Gastrocnemius medialis (tissue), 4 donors: ENCODE results near the gene ELF2. TPM values are rescaled to one million over a fixed set of nuclear protein-coding genes. Genes with fewer than 3 reads are reported as not detected.

Experiments used
- ATAC-seq, 2 donors: fragments of 150-250 bp; one replicate each; pipeline ENCODE4 v1.9.1; 2016
- DNase-seq, 2 donors: peaks; one replicate each; pipeline ENCODE4 v3.0.0-alpha.2; 2019
- H3K27ac ChIP-seq, 4 donors: fragments of 200-600 bp; sonication (generic); 1 replicate in 1 of 4; 2 replicates in 3 of 4; pipeline ENCODE4 v1.5.1; 2016 to 2018; ENCODE audit warnings: mild to moderate bottlenecking in 2 of 4, moderate library complexity in 1 of 4
- H3K27me3 ChIP-seq, 3 donors: fragments of 200-600 bp; sonication (generic) in 2 of 3; 1 replicate in 1 of 3; 2 replicates in 2 of 3; pipeline versions ENCODE4 v1.5.1 to v1.6.0; 2016 to 2019; ENCODE audit warnings: mild to moderate bottlenecking in 1 of 3, moderate library complexity in 1 of 3
- H3K36me3 ChIP-seq, 2 donors: fragments of 200-600 bp; sonication (generic) in 1 of 2; one replicate each; pipeline ENCODE4 v1.5.1; 2017 to 2018
- H3K4me1 ChIP-seq, 2 donors: fragments of 200-600 bp; sonication (generic) in 1 of 2; one replicate each; pipeline ENCODE4 v1.5.1; 2016 to 2017; ENCODE audit warnings: mild to moderate bottlenecking in 2 of 2
- H3K4me3 ChIP-seq, 4 donors: fragments of 200-600 bp; sonication (generic) in 3 of 4; 1 replicate in 1 of 4; 2 replicates in 3 of 4; pipeline ENCODE4 v1.5.1; 2016 to 2019; ENCODE audit warnings: mild to moderate bottlenecking in 2 of 4
- H3K9me3 ChIP-seq, 3 donors: fragments of 200-600 bp; sonication (generic) in 2 of 3; 1 replicate in 1 of 3; 2 replicates in 2 of 3; pipeline ENCODE4 v1.5.1; 2016 to 2019
- CTCF ChIP-seq, 5 experiments: fragments of 450-650 bp in 3 of 5; fragments of 200-600 bp in 2 of 5; sonication (generic) in 2 of 5; IDR thresholded peaks in 4 of 5; conservative IDR thresholded peaks in 1 of 5; 1 replicate in 4 of 5; 2 replicates in 1 of 5; pipeline ENCODE4 v1.5.1; 2016 to 2019; ENCODE audit warnings: antibody characterized with exemption in 5 of 5, mild to moderate bottlenecking in 3 of 5, moderate library complexity in 3 of 5
- POLR2A ChIP-seq, 2 donors: fragments of 450-650 bp; IDR thresholded peaks; one replicate each; pipeline ENCODE4 v1.6.1; 2017; ENCODE audit warnings: antibody characterized with exemption in 2 of 2, mild to moderate bottlenecking in 2 of 2, moderate library complexity in 2 of 2
- in situ Hi-C, 4 donors: fragments of 200-750 bp; cut with MboI; loops; one replicate each; pipeline versions ENCODE4 v1.15.0 to v1.8.0; 2017; ENCODE audit warnings: low sequenced_read_pairs in 4 of 4
- intact Hi-C: fragments of 100-400 bp; cut with DNase I; formaldehyde crosslinking; loops from one replicate; pipeline ENCODE4 v1.15.1; 2023; ENCODE audit warnings: low total_unique reads
- total RNA-seq, 4 donors: library from RNA; depleted of rRNA; stranded (reverse); fragments of >200 nt; gene quantifications; one replicate each; pipeline versions ENCODE4 v1.1.0 to v1.2.3, GENCODE V29; 2016

The ELF2 gene
- total RNA-seq, 4 donors from 2014 or later: 22.1 to 41.4 (median 29.7) TPM

- no peak for ATAC-seq
Observed at GRCh38 chr4:139153411-139154133, 23.4 kb downstream of the ELF2 start.

GRCh38 chr4:139152249-139152648, 24.8 kb downstream of the ELF2 start:
- Histone ChIP-seq H3K4me3 (no peak overlapping the region), H3K27me3 (no peaks in the 10 kb centered on the region), H3K4me1 (peaks cover 19 to 20% of the 10 kb centered on the region in 2 donors), H3K36me3 (no peaks in the 10 kb centered on the region), H3K27ac (no peak overlapping the region), H3K9me3 (no peaks in the 10 kb centered on the region)
- in situ Hi-C loops: loop anchor here in 1 of 4 donors (25.0 kb wide), 1 partner anchor 115 kb away; no protein-coding TSS in a partner anchor
- ATAC-seq: no peak
- no peak for DNase-seq
- intact Hi-C loops: no loop called here
- TF ChIP-seq POLR2A (IDR thresholded peaks at IDR 0.05) (no peak), CTCF (IDR thresholded peaks at IDR 0.05 in 4 of 5, conservative IDR thresholded peaks at IDR 0.05 in 1 of 5) (no peak)

More at GRCh38 chr4:139153411-139154133, 23.4 kb downstream of the ELF2 start:
- Histone ChIP-seq H3K36me3 (no peaks in the 10 kb centered on the region), H3K4me3 (no peak overlapping the region), H3K27me3 (no peaks in the 10 kb centered on the region), H3K27ac (peak overlapping the region in 3 of 4 donors; percentile 36 to 58 (median 55)), H3K9me3 (no peaks in the 10 kb centered on the region), H3K4me1 (peaks cover 19 to 22% of the 10 kb centered on the region in 2 donors)
- in situ Hi-C loops: loop anchor here in 1 of 4 donors (25.0 kb wide), 1 partner anchor 116 kb away; no protein-coding TSS in a partner anchor
- intact Hi-C loops: no loop called here
- TF ChIP-seq CTCF (IDR thresholded peaks at IDR 0.05 in 4 of 5, conservative IDR thresholded peaks at IDR 0.05 in 1 of 5) (no peak), POLR2A (IDR thresholded peaks at IDR 0.05) (no peak)
- DNase-seq: no peak

- Histone ChIP-seq H3K27ac (no peak overlapping the region), H3K4me1 (peaks cover 49 to 56% of the 10 kb centered on the region in 2 donors), H3K27me3 (no peaks in the 10 kb centered on the region), H3K36me3 (no peaks in the 10 kb centered on the region), H3K4me3 (no peak overlapping the region), H3K9me3 (no peaks in the 10 kb centered on the region)
- intact Hi-C loops: no loop called here
- ATAC-seq: no peak
- TF ChIP-seq CTCF (IDR thresholded peaks at IDR 0.05 in 4 of 5, conservative IDR thresholded peaks at IDR 0.05 in 1 of 5) (no peak), POLR2A (IDR thresholded peaks at IDR 0.05) (no peak)
- in situ Hi-C loops: no loop called here
- no peak for DNase-seq
Observed at GRCh38 chr4:139146926-139147629, 29.9 kb downstream of the ELF2 start.

GRCh38 chr4:139145552-139145932, 31.5 kb downstream of the ELF2 start:
- ATAC-seq: no peak

More at GRCh38 chr4:139145552-139145932, 31.5 kb downstream of the ELF2 start:
- no peak overlapping the region for H3K4me3 ChIP-seq
- H3K27me3 ChIP-seq: no peaks in the 10 kb centered on the region
- DNase-seq: no peak
- intact Hi-C loops (no loop called here), in situ Hi-C loops (no loop called here)
- peaks cover 59 to 64% of the 10 kb centered on the region in 2 donors for H3K4me1 ChIP-seq
- H3K27ac ChIP-seq: peak overlapping the region; percentile 62 to 74 (median 68)
- TF ChIP-seq CTCF (IDR thresholded peaks at IDR 0.05 in 4 of 5, conservative IDR thresholded peaks at IDR 0.05 in 1 of 5) (no peak), POLR2A (IDR thresholded peaks at IDR 0.05) (no peak)
- H3K9me3 ChIP-seq: no peaks in the 10 kb centered on the region
- H3K36me3 ChIP-seq: no peaks in the 10 kb centered on the region
